CD4-positive, alpha-beta T cell (primary cell): ENCODE results near the gene SRD5A3. TPM values are rescaled to one million over a fixed set of nuclear protein-coding genes. Genes with fewer than 3 reads are reported as not detected.

Source experiments
- ATAC-seq: fragments of 200-7000 bp; cut with Tn5 transposase; one replicate; pipeline ENCODE4 v1.10.0; 2022; ENCODE audit warnings: mild to moderate bottlenecking; ENCODE audit not compliant: poor library complexity
- CTCF ChIA-PET: fragments of 350-600 bp; sonication (Branson Sonifier 250); formaldehyde crosslinking; loops from one replicate; lab custom pipeline; 2021; ENCODE audit warnings: antibody characterized with exemption, inconsistent platforms; lab: Charles Lee
- POLR2A ChIA-PET: fragments of 350-600 bp; sonication (Branson Sonifier 250); formaldehyde crosslinking; loops from one replicate; lab custom pipeline; 2021; ENCODE audit warnings: antibody characterized with exemption, inconsistent platforms; lab: Charles Lee
- DNase-seq, 14 experiments: peaks; one replicate each; pipeline ENCODE4 v3.0.0-alpha.2; 2013 to 2020; ENCODE audit warnings: mixed read lengths in 2 of 14
- H3K27ac ChIP-seq, 2 donors: one replicate each; pipeline versions ENCODE4 v1.5.1 to v1.7.0; 2013; ENCODE audit warnings: low read length in 2 of 2, low read depth in 1 of 2, mild to moderate bottlenecking in 1 of 2
- H3K27me3 ChIP-seq, 2 experiments: 1 replicate in 1 of 2; 2 replicates in 1 of 2; pipeline versions ENCODE4 v1.6.1 to v1.7.0; 2013; ENCODE audit warnings: low read length in 2 of 2, control low read depth in 1 of 2, mild to moderate bottlenecking in 1 of 2, moderate library complexity in 1 of 2; ENCODE audit not compliant: insufficient read depth in 2 of 2, control insufficient read depth in 1 of 2
- H3K36me3 ChIP-seq: one replicate; pipeline ENCODE4 v1.6.1; 2013; ENCODE audit warnings: low read length, control low read depth; ENCODE audit not compliant: insufficient read depth
- H3K4me1 ChIP-seq: one replicate; pipeline ENCODE4 v1.6.1; 2013; ENCODE audit warnings: low read length, control low read depth; ENCODE audit not compliant: insufficient read depth
- H3K4me3 ChIP-seq: one replicate; pipeline ENCODE4 v1.5.1; 2013; ENCODE audit warnings: mild to moderate bottlenecking, low read length, moderate library complexity
- H3K9me3 ChIP-seq, 2 experiments: 1 replicate in 1 of 2; 2 replicates in 1 of 2; pipeline versions ENCODE4 v1.6.1 to v1.7.0; 2013; ENCODE audit warnings: low read length in 2 of 2, mild to moderate bottlenecking in 2 of 2, control low read depth in 1 of 2, moderate library complexity in 1 of 2; ENCODE audit not compliant: control insufficient read depth in 1 of 2, insufficient read depth in 1 of 2
- H3K27ac Mint-ChIP-seq: one replicate; pipeline ENCODE4 v1.8.0; 2020; ENCODE audit warnings: mixed read lengths
- H3K27me3 Mint-ChIP-seq: one replicate; pipeline ENCODE4 v1.8.0; 2021; ENCODE audit warnings: mixed read lengths
- H3K36me3 Mint-ChIP-seq: one replicate; pipeline ENCODE4 v1.8.0; 2021; ENCODE audit warnings: low read depth, mixed read lengths
- H3K4me1 Mint-ChIP-seq: one replicate; pipeline ENCODE4 v1.8.0; 2021; ENCODE audit warnings: low read depth, mixed read lengths
- H3K4me3 Mint-ChIP-seq: one replicate; pipeline ENCODE4 v1.8.0; 2020; ENCODE audit warnings: mild to moderate bottlenecking, mixed read lengths
- H3K9me3 Mint-ChIP-seq: one replicate; pipeline ENCODE4 v1.8.0; 2020; ENCODE audit warnings: mixed read lengths
- CTCF ChIP-seq: fragments of 200-600 bp; IDR thresholded peaks from one replicate; pipeline ENCODE4 v1.8.0; 2022; ENCODE audit warnings: antibody characterized with exemption, mild to moderate bottlenecking
- intact Hi-C, 2 experiments: fragments of 100-400 bp; cut with DNase I in 1 of 2; cut with micrococcal nuclease in 1 of 2; formaldehyde crosslinking; loops; one replicate each; pipeline versions ENCODE4 v1.15.1 to v1.9.0; 2023 to 2025; cut with DNase I, micrococcal nuclease
- total RNA-seq, 174 experiments: library from RNA in 2 of 174; stranded (reverse) in 2 of 174; gene quantifications; one replicate each; pipeline ENCODE4 v1.2.3 and lab custom pipeline; 2021 to 2026

The SRD5A3 gene
- total RNA-seq, 2 experiments from 2014 or later: 2.1 to 2.2 TPM

- no peak for TF ChIP-seq CTCF
- Mint-ChIP-seq H3K9me3 (no peaks in the 10 kb centered on the region), H3K36me3 (no peaks in the 10 kb centered on the region), H3K4me3 (no peak overlapping the region), H3K27me3 (no peaks in the 10 kb centered on the region), H3K4me1 (no peaks in the 10 kb centered on the region), H3K27ac (no peak overlapping the region)
- Histone ChIP-seq H3K27me3 (no peaks in the 10 kb centered on the region), H3K4me3 (no peak overlapping the region), H3K9me3 (no peaks in the 10 kb centered on the region), H3K4me1 (no peaks in the 10 kb centered on the region), H3K27ac (no peak overlapping the region), H3K36me3 (no peaks in the 10 kb centered on the region)
- DNase-seq: no peak
- intact Hi-C loops: no loop called here
- POLR2A ChIA-PET: no interaction called here
- no peak for ATAC-seq
- CTCF ChIA-PET: no interaction called here
Observed at GRCh38 chr4:55367084-55367722, 21.2 kb downstream of the SRD5A3 start.

GRCh38 chr4:55369968-55370367, 23.9 kb downstream of the SRD5A3 start:
- H3K4me1 ChIP-seq: no peaks in the 10 kb centered on the region
- H3K9me3 Mint-ChIP-seq: no peaks in the 10 kb centered on the region
- TF ChIP-seq CTCF: no peak
- H3K36me3 Mint-ChIP-seq: no peaks in the 10 kb centered on the region
- no peak for DNase-seq
- H3K27ac Mint-ChIP-seq: no peak overlapping the region
- no peaks in the 10 kb centered on the region for H3K27me3 ChIP-seq
- no peaks in the 10 kb centered on the region for H3K27me3 Mint-ChIP-seq
- ChIA-PET CTCF (no interaction called here), POLR2A (no interaction called here)
- ATAC-seq: no peak
- H3K36me3 ChIP-seq: no peaks in the 10 kb centered on the region
- no peak overlapping the region for H3K4me3 Mint-ChIP-seq
- no peaks in the 10 kb centered on the region for H3K4me1 Mint-ChIP-seq
- no peak overlapping the region for H3K4me3 ChIP-seq
- no peak overlapping the region for H3K27ac ChIP-seq
- no peaks in the 10 kb centered on the region for H3K9me3 ChIP-seq
- intact Hi-C loops: no loop called here

- DNase-seq (no peak), ATAC-seq (no peak)
- Mint-ChIP-seq H3K27me3 (no peaks in the 10 kb centered on the region), H3K4me3 (no peak overlapping the region), H3K27ac (no peak overlapping the region), H3K36me3 (no peaks in the 10 kb centered on the region), H3K4me1 (no peaks in the 10 kb centered on the region), H3K9me3 (no peaks in the 10 kb centered on the region)
- Histone ChIP-seq H3K36me3 (no peaks in the 10 kb centered on the region), H3K4me3 (no peak overlapping the region), H3K27ac (no peak overlapping the region), H3K4me1 (no peaks in the 10 kb centered on the region), H3K27me3 (no peaks in the 10 kb centered on the region), H3K9me3 (no peaks in the 10 kb centered on the region)
- POLR2A ChIA-PET: no interaction called here
- CTCF ChIA-PET: no interaction called here
- TF ChIP-seq CTCF: no peak
- intact Hi-C loops: no loop called here
Observed at GRCh38 chr4:55372259-55372658, 26.2 kb downstream of the SRD5A3 start.
